Breast epithelium (tissue), 3 donors: ENCODE measurements around the gene ZFYVE9.
A peak's percentile ranks its signal among the peaks of the same experiment; 100 is the strongest.

Experiments used
- CTCF ChIP-seq, 3 donors: fragments of 450-650 bp; IDR thresholded peaks; one replicate each; pipeline ENCODE4 v1.5.1; 2016 to 2017; ENCODE audit warnings: antibody characterized with exemption in 3 of 3, mild to moderate bottlenecking in 3 of 3, moderate library complexity in 3 of 3
- POLR2A ChIP-seq: fragments of 450-650 bp; IDR thresholded peaks from one replicate; pipeline ENCODE4 v1.6.1; 2016; ENCODE audit warnings: antibody characterized with exemption, mild to moderate bottlenecking, moderate library complexity
- POLR2AphosphoS5 ChIP-seq, 3 donors: sonication (generic); formaldehyde crosslinking; IDR thresholded peaks; one replicate each; pipeline ENCODE4 v1.6.1; 2017; ENCODE audit warnings: antibody characterized with exemption in 3 of 3

- TF ChIP-seq CTCF (IDR thresholded peaks at IDR 0.05) (peak in 2 of 3 donors; percentile 47 to 62), POLR2A (no peak), POLR2AphosphoS5 (IDR thresholded peaks at IDR 0.05) (no peak)
These were observed 154.5 kb downstream of the ZFYVE9 start for GRCh38 chr1:52296345-52296744.
